ENCODE measurements around the gene FILIP1. TPM values are rescaled to one million over a fixed set of nuclear protein-coding genes. Genes with fewer than 3 reads are reported as not detected.

Gene FILIP1
- total RNA-seq, 2 experiments from 2014 or later: not detected

DNA sequence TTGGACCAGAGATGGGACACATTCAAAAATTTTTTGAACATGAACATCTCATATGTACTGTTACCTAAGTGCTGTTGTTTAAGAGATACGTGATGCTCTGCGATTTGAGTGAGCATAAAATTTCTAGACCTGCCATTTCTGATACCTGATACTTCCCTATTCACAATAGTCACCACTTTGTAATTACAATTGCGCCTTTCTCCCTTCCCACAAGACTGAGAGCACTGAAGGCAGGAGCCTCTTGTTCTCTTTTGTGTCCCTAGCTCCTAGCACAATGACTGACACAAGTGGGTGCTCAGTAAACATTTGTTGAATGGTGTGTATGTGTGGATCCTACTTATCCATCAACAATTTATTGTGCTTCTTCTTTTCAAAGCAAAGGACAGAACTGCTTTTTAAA, 116.2 kb downstream of the FILIP1 start:
- H3K79me2 ChIP-seq (ENCODE audit: insufficient read depth, low read depth, low read length): no peaks in the 10 kb centered on the region
- H2AFZ ChIP-seq (ENCODE audit: low read length): no peak overlapping the region
- no peaks in the 10 kb centered on the region for H3K9me3 ChIP-seq (ENCODE audit: low read length)
- ChIA-PET POLR2A (no interaction called here), CTCF (ENCODE audit: unreplicated experiment) (no interaction called here)
- DNase-seq (ENCODE audit: low spot score): no peak
- no peaks in the 10 kb centered on the region for H3K36me3 ChIP-seq (ENCODE audit: insufficient read depth, low read length)
- H3K27ac ChIP-seq (ENCODE audit: low read depth, low read length, poor library complexity, severe bottlenecking): no peak overlapping the region
- no TSS peak for BruUV-seq (replicated peaks)
- H3K4me3 ChIP-seq (ENCODE audit: low read depth, low read length, poor library complexity, severe bottlenecking): no peak overlapping the region
- no peaks in the 10 kb centered on the region for H3K4me1 ChIP-seq (ENCODE audit: insufficient read depth, low read length, poor library complexity, severe bottlenecking)
- no peaks in the 10 kb centered on the region for H3K9me2 ChIP-seq (ENCODE audit: insufficient read depth, low read length)
- H3K4me2 ChIP-seq (ENCODE audit: low read length): no peak overlapping the region
- intact Hi-C loops (cut with micrococcal nuclease; ENCODE audit: unreplicated experiment): no loop called here
- no peak for TF ChIP-seq EZH2phosphoT487 (IDR thresholded peaks at IDR 0.05; ENCODE audit: borderline replicate concordance, low read depth, low read length)
- TF ChIP-seq, protein P1, sequence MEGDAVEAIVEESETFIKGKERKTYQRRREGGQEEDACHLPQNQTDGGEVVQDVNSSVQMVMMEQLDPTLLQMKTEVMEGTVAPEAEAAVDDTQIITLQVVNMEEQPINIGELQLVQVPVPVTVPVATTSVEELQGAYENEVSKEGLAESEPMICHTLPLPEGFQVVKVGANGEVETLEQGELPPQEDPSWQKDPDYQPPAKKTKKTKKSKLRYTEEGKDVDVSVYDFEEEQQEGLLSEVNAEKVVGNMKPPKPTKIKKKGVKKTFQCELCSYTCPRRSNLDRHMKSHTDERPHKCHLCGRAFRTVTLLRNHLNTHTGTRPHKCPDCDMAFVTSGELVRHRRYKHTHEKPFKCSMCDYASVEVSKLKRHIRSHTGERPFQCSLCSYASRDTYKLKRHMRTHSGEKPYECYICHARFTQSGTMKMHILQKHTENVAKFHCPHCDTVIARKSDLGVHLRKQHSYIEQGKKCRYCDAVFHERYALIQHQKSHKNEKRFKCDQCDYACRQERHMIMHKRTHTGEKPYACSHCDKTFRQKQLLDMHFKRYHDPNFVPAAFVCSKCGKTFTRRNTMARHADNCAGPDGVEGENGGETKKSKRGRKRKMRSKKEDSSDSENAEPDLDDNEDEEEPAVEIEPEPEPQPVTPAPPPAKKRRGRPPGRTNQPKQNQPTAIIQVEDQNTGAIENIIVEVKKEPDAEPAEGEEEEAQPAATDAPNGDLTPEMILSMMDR (conservative IDR thresholded peaks at IDR 0.05; ENCODE audit: low read length): no peak
- H4K20me1 ChIP-seq (ENCODE audit: insufficient read depth, low read length): no peaks in the 10 kb centered on the region

GRCh38 chr6:75376347-75377024, 117.1 kb downstream of the FILIP1 start:
- Histone ChIP-seq H3K79me2 (ENCODE audit: insufficient read depth, low read depth, low read length) (no peaks in the 10 kb centered on the region), H3K4me1 (ENCODE audit: insufficient read depth, low read length, poor library complexity, severe bottlenecking) (no peaks in the 10 kb centered on the region), H3K27ac (ENCODE audit: low read depth, low read length, poor library complexity, severe bottlenecking) (no peak overlapping the region), H2AFZ (ENCODE audit: low read length) (no peak overlapping the region), H3K4me3 (ENCODE audit: low read depth, low read length, poor library complexity, severe bottlenecking) (no peak overlapping the region), H3K4me2 (ENCODE audit: low read length) (no peak overlapping the region), H3K9me3 (ENCODE audit: low read length) (no peaks in the 10 kb centered on the region), H3K36me3 (ENCODE audit: insufficient read depth, low read length) (no peaks in the 10 kb centered on the region), H3K9me2 (ENCODE audit: insufficient read depth, low read length) (no peaks in the 10 kb centered on the region), H4K20me1 (ENCODE audit: insufficient read depth, low read length) (no peaks in the 10 kb centered on the region)
- BruUV-seq (replicated peaks): no TSS peak
- ChIA-PET POLR2A (interaction anchor here (0.8 kb wide), 1 partner anchor 9 kb away, joined by 3 read pairs; no protein-coding TSS in a partner anchor), CTCF (ENCODE audit: unreplicated experiment) (no interaction called here)
- DNase-seq (ENCODE audit: low spot score): no peak
- intact Hi-C loops (cut with micrococcal nuclease; ENCODE audit: unreplicated experiment): no loop called here
- TF ChIP-seq, protein P1 (conservative IDR thresholded peaks at IDR 0.05; ENCODE audit: low read length): no peak
- TF ChIP-seq EZH2phosphoT487 (IDR thresholded peaks at IDR 0.05; ENCODE audit: borderline replicate concordance, low read depth, low read length): no peak

GRCh38 chr6:75374961-75375400, 118.6 kb downstream of the FILIP1 start:
- H3K79me2 ChIP-seq (ENCODE audit: insufficient read depth, low read depth, low read length): no peaks in the 10 kb centered on the region
- intact Hi-C loops (cut with micrococcal nuclease; ENCODE audit: unreplicated experiment): no loop called here
- no peak overlapping the region for H3K4me3 ChIP-seq (ENCODE audit: low read depth, low read length, poor library complexity, severe bottlenecking)
- no peak overlapping the region for H3K4me2 ChIP-seq (ENCODE audit: low read length)
- no peak for TF ChIP-seq EZH2phosphoT487 (IDR thresholded peaks at IDR 0.05; ENCODE audit: borderline replicate concordance, low read depth, low read length)
- TF ChIP-seq, protein P1 (conservative IDR thresholded peaks at IDR 0.05; ENCODE audit: low read length): no peak
- BruUV-seq (replicated peaks): no TSS peak
- no peaks in the 10 kb centered on the region for H3K4me1 ChIP-seq (ENCODE audit: insufficient read depth, low read length, poor library complexity, severe bottlenecking)
- ChIA-PET CTCF (ENCODE audit: unreplicated experiment) (no interaction called here), POLR2A (no interaction called here)
- H3K36me3 ChIP-seq (ENCODE audit: insufficient read depth, low read length): no peaks in the 10 kb centered on the region
- H2AFZ ChIP-seq (ENCODE audit: low read length): no peak overlapping the region
- H3K9me2 ChIP-seq (ENCODE audit: insufficient read depth, low read length): no peaks in the 10 kb centered on the region
- DNase-seq (ENCODE audit: low spot score): no peak
- no peaks in the 10 kb centered on the region for H3K9me3 ChIP-seq (ENCODE audit: low read length)
- H4K20me1 ChIP-seq (ENCODE audit: insufficient read depth, low read length): no peaks in the 10 kb centered on the region
- H3K27ac ChIP-seq (ENCODE audit: low read depth, low read length, poor library complexity, severe bottlenecking): no peak overlapping the region

Data from OCI-LY7 (cell line).